NAMALWA (cell line): Measurements from ENCODE around the gene SLC26A9.
"Not testable (repeated sequence)": the region's sequence is repeated elsewhere in the genome, so short reads cannot be mapped to it uniquely, and the experiment has no call there.

Experiments
- DNase-seq: peaks from one replicate; pipeline ENCODE4 v3.0.0-alpha.2; 2015; ENCODE audit warnings: low spot score

The SLC26A9 gene

GRCh38 chr1:205926213-205926612 lies 17.0 kb downstream of the SLC26A9 start:
- DNase-seq = no peak

DNA sequence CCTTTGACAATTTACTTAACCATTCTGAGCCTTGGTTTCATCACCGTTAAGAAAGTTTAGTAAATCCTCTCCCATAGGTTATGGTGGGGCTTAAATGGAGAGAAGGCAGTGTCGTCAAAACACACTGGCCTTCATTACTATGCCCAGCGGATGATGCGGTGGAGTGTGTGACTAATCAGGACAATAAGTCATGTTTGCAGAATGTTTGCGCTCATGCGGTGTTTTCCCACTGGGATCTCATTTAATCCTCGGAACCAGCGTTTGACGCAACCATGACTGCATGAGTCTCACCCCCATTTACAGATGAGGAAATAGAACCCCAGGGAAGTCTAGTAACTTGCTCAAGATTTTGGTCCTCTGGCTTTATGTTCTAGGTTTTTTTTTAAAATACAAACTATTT lies 17.5 kb downstream of the SLC26A9 start:
- no peak for DNase-seq

GRCh38 chr1:205924460-205924790 lies 18.8 kb downstream of the SLC26A9 start:
- DNase-seq = no peak

DNA sequence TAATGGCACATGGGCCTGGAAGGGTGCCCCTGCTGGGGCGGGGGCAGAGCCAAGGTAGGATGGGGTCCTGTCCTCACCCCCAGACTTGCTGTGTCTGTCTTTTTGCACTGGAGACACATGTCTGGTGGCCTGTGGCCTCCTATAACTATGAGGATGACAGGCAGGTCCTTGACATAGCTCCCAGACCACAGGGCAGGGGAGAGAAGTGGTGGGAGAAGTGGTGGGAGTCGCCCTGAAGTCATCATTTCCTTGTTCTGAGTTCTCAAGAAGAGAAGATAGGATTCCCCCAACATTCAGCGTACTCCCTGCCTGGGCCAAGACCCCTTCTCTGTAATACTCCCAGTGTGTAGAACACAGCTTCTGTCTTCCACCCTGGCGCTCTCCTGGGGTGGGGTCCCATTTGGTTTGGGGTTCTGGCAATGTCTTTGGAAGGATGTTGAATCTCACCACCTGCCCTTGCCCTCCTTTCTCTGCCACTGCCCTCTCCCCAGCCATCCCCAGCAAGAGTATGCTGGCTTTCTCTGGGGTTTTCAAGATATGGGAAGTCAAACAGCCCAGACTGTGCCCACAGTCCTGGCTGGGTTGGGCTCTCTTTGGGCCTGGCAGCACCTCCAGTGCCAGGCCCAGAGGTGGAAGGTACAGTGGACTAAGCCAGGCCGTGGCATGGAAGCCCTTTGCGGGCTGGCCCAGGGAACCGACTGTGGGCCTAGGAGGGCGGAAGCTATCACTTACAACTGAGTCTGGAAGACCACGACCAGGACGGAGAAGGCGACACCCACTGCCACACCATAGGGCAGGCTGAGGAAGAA lies 19.4 kb downstream of the SLC26A9 start:
- no peak for DNase-seq

DNA sequence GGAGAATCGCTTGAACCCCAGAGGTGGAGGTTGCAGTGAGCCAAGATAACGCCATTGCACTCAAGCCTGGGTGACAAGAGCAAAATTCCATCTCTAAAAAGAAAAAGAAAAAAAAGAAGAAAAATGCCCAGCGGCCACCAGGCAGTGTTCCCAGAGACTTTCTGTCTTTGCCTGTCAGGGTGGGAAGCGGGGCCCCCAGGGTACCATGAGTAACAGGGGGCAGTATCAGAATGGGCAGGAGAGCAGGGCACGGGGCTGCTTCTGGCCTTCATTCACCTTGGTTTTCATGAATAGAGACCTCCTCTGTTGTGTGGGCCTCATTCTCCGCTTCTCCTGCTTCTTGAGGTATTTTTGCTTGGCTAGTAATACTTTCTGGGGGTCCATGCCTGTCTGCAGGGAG lies 20.4 kb downstream of the SLC26A9 start:
- DNase-seq = no peak

DNA sequence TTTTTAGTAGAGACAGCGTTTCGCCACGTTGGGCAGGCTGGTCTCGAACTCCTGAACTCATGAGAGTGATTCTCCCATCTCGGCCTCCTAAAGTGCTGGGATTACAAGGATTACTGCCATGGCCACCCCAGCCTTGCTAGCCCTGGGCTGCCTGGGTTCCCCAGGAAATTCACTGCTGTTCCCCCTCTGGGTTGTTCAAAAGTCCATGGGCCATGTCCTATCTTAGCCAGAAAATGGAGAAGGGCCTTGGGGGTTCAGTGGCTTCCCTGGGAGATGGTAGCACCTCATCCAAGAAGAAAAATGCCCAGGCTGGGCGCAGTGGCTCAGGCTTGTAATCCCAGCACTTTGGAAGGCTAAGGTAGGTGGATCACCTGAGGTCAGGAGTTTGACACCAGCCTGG lies 20.9 kb downstream of the SLC26A9 start:
- DNase-seq = no peak

- DNase-seq = no peak
These were observed 21.7 kb downstream of the SLC26A9 start for GRCh38 chr1:205921570-205921909.

- no peak for DNase-seq
These were observed 22.2 kb downstream of the SLC26A9 start for GRCh38 chr1:205920861-205921569.

DNA sequence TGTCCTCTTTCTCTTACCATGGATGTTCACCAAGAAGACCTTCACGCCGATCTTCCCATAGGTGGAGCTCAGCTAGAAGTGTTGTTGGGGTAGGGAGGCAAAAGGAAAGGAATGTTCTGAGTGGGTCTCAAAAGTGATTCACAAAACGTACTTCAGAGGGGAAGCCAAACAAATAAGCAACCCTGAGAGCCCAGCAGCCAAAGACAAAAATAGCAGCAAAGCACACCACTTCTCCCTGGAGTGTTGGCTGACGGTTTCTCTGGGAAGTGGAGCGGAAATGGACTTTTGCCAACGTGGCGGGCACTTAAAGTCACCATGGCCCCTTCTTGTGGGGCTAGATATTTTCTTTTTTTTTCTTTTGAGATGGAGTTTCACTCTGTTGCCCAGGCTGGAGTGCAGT lies 23.1 kb downstream of the SLC26A9 start:
- no peak for DNase-seq

GRCh38 chr1:205918955-205919746 lies 24.1 kb downstream of the SLC26A9 start:
- DNase-seq = peak; percentile 85

DNA sequence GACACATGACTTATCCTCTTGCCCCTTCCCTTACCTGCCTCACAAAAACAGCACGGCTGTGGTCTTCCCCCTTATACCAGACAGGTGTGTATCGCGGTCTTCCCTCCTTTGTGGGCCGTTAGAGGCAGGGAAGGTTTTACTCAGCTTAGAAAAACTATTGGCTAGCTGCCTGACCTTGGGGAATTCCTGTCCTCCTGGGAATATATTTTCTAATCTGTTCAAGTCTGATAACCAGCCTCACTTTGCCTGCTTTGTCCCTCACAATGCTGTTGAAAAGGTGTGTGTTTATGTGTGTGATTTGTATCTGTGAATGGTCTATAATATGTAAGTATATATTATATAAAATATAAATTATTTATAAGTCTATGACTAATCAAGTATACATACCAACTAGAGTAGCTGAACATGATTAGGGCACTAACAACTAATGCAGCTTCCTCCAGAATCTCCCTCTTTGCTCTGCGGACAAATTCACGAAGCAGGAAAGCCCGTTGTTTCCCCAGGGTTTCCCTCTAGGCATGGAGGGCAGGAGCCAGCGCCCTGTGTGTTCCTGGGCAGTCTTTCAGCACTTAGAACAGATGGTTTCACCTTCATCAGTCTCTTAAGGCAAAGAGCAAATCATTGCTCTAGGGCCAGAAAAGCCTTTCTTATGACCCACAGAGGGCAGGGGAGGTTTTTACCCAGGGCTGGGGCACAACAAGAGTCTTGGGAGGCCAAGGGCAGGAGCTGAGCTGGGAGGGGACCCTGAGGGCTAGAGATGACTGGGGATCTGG lies 25.6 kb downstream of the SLC26A9 start:
- DNase-seq = no peak

- DNase-seq = no peak
These were observed 26.7 kb downstream of the SLC26A9 start for GRCh38 chr1:205916541-205916940.

DNA sequence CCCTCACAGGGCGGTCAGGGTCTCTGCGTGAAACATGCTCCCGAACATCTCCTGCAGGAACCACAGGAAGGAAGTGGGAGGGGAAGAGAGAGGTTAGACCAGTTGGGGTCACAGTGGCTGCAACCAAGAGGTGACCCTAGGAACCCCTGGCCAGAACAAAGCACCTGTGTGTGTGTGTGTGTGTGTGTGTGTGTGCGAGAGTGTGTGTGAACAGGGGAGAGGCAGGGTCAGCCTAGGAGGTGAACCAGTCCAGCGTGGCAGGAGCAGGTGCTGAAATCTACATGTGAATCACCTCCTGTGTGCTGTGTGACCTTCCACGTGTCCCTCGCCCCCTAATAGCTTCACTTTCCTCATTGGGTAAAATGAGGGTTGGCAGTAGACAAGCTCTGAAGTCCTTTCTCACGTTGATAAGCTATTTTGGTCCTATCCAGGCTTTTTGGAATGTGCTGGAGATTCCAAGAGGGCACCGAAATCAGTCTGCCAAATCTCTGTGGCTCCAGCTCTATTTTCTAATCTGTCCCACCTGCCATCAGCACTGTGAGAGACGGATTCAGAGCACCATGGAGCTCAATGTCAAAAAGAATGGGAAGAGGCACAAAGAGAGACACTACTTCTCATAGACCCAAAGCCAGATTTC lies 27.8 kb downstream of the SLC26A9 start:
- DNase-seq = no peak

- no peak for DNase-seq
These were observed 28.5 kb downstream of the SLC26A9 start for GRCh38 chr1:205914730-205915129.

DNA sequence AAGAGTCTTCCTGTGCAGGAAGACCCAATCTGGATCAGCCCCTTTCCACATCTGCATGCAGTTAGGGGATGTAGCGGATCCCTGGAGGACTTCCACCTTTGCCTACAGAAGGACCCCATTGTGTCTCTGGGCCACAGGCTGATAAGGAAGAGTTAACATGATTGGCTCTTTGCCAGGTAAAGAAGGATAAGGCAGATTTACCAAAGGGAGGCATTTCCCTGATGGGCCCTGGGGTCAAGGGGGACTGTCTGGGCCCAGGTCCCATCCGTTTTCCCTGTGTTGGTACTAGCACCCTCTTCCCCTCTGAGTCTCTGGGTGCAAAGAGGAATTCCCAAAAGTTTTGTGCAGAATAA lies 29.1 kb downstream of the SLC26A9 start:
- no peak for DNase-seq

- no peak for DNase-seq
These were observed 29.7 kb downstream of the SLC26A9 start for GRCh38 chr1:205913451-205914154.

DNA sequence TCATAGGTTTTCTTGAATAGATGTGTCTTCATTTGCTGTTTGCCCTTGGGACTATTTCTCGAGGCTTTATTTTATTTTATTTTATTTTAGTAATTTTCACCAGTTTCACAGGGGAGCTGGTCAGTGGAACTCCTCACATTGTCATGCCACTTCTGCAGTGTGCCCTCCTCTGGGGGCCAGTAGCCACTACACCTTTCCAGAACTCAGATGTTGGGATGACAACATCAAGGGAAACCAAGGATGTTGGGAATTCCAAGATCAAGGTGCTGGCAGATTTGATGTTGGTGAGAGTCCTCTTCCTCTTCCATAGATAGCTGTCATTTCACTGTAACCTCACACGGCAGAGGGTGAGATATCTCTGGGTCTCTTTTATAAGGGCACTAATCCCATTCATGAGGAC lies 35.5 kb downstream of the SLC26A9 start:
- peak; percentile 15 for DNase-seq

- not testable (repeated sequence) for DNase-seq
These were observed 38.2 kb downstream of the SLC26A9 start for GRCh38 chr1:205905095-205905494.

- DNase-seq = no peak
These were observed 46.9 kb downstream of the SLC26A9 start for GRCh38 chr1:205896351-205896750.

DNA sequence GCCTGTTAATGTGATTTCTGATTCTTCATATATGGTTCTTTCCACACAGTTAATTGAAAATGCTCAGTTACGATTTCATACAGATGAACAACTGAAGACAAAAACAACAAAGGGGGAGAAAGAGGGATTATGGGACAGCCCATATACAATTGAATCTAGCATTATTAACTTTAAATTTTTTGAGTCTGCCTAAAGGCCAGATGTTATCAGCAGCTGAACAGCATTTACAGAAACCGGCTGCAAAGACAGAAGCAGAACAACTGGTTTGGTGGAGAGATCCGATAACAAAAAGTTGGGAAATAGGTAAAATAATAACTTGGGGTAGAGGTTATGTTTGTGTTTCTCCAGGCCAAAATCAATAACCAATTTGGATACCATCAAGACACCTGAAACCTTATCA lies 49.1 kb downstream of the SLC26A9 start:
- DNase-seq = not testable (repeated sequence)

- DNase-seq = not testable (repeated sequence)
These were observed 51.1 kb downstream of the SLC26A9 start for GRCh38 chr1:205892175-205892574.
